ENCODE data around the gene AOPEP. TPM values are rescaled to one million over a fixed set of nuclear protein-coding genes. Genes with fewer than 3 reads are reported as not detected.

AOPEP gene
- total RNA-seq, 6 experiments from 2014 or later = 36.6 to 110 (median 63.3) TPM

DNA sequence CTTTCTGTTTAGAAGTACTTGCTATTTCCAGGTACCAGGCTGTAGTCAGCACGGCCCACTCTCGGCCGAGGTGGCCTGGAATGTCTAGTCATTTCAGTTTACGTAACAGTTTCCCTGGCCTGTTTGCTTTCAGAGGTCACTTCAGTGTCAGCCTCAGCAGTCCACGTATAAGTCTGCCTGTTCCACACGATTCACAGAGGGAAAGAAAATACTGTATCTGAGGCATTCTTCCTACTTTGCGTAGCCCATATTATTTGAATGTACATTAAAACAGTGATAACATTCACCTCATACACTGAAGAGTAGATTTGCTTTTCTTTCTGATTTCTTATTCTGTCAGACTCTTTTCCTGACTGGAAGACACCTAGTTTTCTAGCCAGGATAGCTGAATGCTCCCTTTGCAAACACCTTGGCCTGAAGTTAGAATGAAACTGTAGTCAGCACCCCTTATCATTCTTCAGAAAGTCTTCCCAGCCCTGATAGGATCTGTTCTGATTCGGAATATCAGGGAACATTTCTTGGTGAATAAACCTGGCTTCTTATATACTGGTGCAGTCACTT lies 140.9 kb downstream of the AOPEP start:
- ATAC-seq (peak; percentile 89 to 99 (median 98)), DNase-seq (peak; percentile 79 to 85 (median 84))
- Histone ChIP-seq H3K36me3 (no peaks in the 10 kb centered on the region), H3K4me1 (peaks cover 0 to 29% (median 16%) of the 10 kb centered on the region in 4 donors), H3K4me3 (no peak overlapping the region), H3K27ac (peak overlapping the region; percentile 88 to 93 (median 91)), H3K27me3 (no peaks in the 10 kb centered on the region), H3K9me3 (no peaks in the 10 kb centered on the region)
- WGBS (ENCODE audit: insufficient coverage, low coverage, low lambda C conversion rate, missing lambda C conversion rate) = 7% methylated on average over 8 of the region's 8 CpGs
- intact Hi-C loops (cut with DNase I) = no loop called here
- TF ChIP-seq, protein P1, sequence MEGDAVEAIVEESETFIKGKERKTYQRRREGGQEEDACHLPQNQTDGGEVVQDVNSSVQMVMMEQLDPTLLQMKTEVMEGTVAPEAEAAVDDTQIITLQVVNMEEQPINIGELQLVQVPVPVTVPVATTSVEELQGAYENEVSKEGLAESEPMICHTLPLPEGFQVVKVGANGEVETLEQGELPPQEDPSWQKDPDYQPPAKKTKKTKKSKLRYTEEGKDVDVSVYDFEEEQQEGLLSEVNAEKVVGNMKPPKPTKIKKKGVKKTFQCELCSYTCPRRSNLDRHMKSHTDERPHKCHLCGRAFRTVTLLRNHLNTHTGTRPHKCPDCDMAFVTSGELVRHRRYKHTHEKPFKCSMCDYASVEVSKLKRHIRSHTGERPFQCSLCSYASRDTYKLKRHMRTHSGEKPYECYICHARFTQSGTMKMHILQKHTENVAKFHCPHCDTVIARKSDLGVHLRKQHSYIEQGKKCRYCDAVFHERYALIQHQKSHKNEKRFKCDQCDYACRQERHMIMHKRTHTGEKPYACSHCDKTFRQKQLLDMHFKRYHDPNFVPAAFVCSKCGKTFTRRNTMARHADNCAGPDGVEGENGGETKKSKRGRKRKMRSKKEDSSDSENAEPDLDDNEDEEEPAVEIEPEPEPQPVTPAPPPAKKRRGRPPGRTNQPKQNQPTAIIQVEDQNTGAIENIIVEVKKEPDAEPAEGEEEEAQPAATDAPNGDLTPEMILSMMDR (IDR thresholded peaks at IDR 0.05) = no peak
- peak; percentile 55 for TF ChIP-seq POLR2A (IDR thresholded peaks at IDR 0.05)

DNA sequence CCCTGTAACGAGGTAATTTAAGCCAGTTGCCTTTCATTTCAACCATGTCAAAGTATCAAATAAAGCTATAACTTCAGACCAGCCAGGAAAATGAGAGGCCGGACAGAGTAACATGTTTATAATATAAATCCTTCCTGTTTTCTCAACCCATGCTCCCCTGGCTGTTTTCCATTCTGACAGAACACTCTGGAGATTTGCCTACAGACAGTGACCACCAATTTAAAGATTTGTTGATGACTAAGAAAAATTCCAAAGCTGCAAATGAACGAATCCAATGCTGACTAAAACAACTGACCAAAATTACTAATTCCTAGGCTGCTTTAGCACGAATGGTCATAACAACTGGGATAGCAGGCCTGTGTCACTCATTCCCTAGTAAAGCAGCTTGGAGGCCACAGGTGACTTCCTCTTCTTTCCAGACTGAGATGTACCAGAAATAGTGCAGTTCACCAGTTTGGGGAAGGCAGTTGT lies 141.4 kb downstream of the AOPEP start:
- no peak overlapping the region for H3K4me3 ChIP-seq
- 28% methylated on average over 4 of the region's 4 CpGs for WGBS (ENCODE audit: insufficient coverage, low coverage, low lambda C conversion rate, missing lambda C conversion rate)
- no peak for TF ChIP-seq POLR2A (IDR thresholded peaks at IDR 0.05)
- TF ChIP-seq, protein P1 (IDR thresholded peaks at IDR 0.05) = no peak
- no peak for DNase-seq
- no peaks in the 10 kb centered on the region for H3K27me3 ChIP-seq
- H3K4me1 ChIP-seq = peaks cover 0 to 25% (median 13%) of the 10 kb centered on the region in 4 donors
- intact Hi-C loops (cut with DNase I) = no loop called here
- peak; percentile 28 to 53 (median 39) for ATAC-seq
- H3K36me3 ChIP-seq = no peaks in the 10 kb centered on the region
- no peaks in the 10 kb centered on the region for H3K9me3 ChIP-seq
- peak overlapping the region; percentile 88 to 93 (median 91) for H3K27ac ChIP-seq

DNA sequence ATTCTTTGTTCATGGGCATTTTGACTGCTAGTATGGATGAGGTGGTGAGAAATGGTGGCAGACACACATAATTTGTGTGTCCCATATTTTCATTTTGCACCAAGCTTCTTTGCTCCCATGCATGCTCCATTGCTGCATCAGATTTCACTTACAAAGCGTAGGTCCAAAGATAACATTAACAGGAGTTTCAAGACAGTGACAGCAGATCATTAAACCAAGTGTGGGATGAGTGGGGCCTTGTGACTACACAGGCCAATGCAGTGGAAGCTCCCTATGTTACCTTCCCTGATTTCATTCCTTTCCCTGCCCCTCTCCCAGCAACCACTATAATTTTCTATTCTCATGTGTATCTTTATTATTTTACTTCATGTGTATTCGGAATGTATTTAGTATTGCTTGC lies 142.0 kb downstream of the AOPEP start:
- Histone ChIP-seq H3K36me3 (no peaks in the 10 kb centered on the region), H3K27ac (peak overlapping the region; percentile 88 to 93 (median 91)), H3K4me3 (no peak overlapping the region), H3K4me1 (peaks cover 0 to 25% (median 13%) of the 10 kb centered on the region in 4 donors), H3K27me3 (no peaks in the 10 kb centered on the region), H3K9me3 (no peaks in the 10 kb centered on the region)
- ATAC-seq (no peak), DNase-seq (no peak)
- intact Hi-C loops (cut with DNase I) = no loop called here
- TF ChIP-seq POLR2A (IDR thresholded peaks at IDR 0.05) = no peak
- TF ChIP-seq, protein P1 (IDR thresholded peaks at IDR 0.05) = no peak
- WGBS (ENCODE audit: insufficient coverage, low coverage, low lambda C conversion rate, missing lambda C conversion rate) = 95% methylated on average over 2 of the region's 2 CpGs

DNA sequence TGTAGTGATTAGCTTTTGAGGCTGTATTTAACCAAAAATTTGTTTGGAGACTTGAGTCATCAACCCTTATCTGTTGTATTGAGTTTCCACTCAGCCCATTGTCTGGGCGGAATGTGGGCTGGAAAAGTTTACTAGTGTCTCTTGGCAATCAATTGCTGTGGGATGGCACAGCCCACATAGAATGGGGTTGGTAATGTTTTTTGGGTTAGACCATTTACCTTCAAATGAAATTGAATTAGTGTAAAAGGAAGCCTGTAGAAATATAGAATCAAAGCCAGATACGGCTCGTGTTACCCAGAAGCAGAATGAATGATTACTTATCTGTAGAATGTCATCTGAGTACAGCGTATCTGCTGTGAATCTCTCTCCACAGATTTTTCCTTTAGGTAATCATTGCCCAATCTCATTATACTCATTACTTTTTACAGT lies 142.9 kb downstream of the AOPEP start:
- peak in 1 of 4 donors; percentile 50 for ATAC-seq
- Histone ChIP-seq H3K4me3 (no peak overlapping the region), H3K27ac (peak overlapping the region in 1 of 3 donors; percentile 88), H3K4me1 (peaks cover 0 to 25% (median 13%) of the 10 kb centered on the region in 4 donors), H3K9me3 (no peaks in the 10 kb centered on the region), H3K27me3 (no peaks in the 10 kb centered on the region), H3K36me3 (no peaks in the 10 kb centered on the region)
- 58% methylated on average over 4 of the region's 4 CpGs for WGBS (ENCODE audit: insufficient coverage, low coverage, low lambda C conversion rate, missing lambda C conversion rate)
- intact Hi-C loops (cut with DNase I) = no loop called here
- DNase-seq = no peak
- no peak for TF ChIP-seq POLR2A (IDR thresholded peaks at IDR 0.05)
- TF ChIP-seq, protein P1 (IDR thresholded peaks at IDR 0.05) = no peak
